ENCODE data around the gene TMEM267.
"Not testable (repeated sequence)": the region's sequence is repeated elsewhere in the genome, so short reads cannot be mapped to it uniquely, and the experiment has no call there.

TMEM267 gene

GRCh38 chr5:43461066-43461465 lies 22.6 kb downstream of the TMEM267 start:
- DNase-seq (ENCODE audit: low read depth in 3 of 3, low spot score in 1 of 3), result no peak

- no peak for DNase-seq (ENCODE audit: low read depth in 3 of 3, low spot score in 1 of 3)
Measured at GRCh38 chr5:43456556-43456955, 27.1 kb downstream of the TMEM267 start.

- not testable (repeated sequence) for DNase-seq (ENCODE audit: low read depth in 3 of 3, low spot score in 1 of 3)
Measured at GRCh38 chr5:43441575-43441974, 42.1 kb downstream of the TMEM267 start.

DNA sequence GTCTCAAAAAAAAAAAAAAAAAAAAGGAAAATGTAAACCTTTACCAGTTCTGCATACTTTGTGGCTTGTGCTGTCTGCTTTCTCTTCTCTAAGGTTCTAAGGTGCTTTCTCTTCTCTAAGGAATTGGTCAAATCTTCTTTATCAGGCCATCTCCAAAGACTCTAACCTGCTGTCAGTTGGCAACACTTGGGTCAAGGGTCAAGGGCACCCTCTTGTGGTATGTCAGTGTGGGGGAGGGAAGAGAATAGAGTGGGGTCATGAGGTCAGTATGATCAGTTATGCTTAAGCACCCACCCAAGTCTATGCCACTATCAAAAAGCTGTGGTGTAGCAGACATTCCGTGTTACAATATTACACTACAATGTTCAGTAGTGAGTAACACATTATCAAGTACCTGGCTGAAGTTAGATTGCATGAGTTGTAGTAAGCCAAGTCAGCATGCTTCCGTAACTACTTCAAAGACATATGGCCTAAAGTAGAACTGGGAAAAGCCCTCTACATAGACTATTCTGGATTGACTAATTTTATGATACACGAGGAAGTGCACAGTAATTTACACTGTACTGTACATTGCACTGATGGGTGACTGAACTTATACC lies 46.5 kb downstream of the TMEM267 start:
- DNase-seq (ENCODE audit: low read depth in 3 of 3, low spot score in 1 of 3), result no peak

GRCh38 chr5:43433382-43433781 lies 50.3 kb downstream of the TMEM267 start:
- no peak for DNase-seq (ENCODE audit: low read depth in 3 of 3, low spot score in 1 of 3)

DNA sequence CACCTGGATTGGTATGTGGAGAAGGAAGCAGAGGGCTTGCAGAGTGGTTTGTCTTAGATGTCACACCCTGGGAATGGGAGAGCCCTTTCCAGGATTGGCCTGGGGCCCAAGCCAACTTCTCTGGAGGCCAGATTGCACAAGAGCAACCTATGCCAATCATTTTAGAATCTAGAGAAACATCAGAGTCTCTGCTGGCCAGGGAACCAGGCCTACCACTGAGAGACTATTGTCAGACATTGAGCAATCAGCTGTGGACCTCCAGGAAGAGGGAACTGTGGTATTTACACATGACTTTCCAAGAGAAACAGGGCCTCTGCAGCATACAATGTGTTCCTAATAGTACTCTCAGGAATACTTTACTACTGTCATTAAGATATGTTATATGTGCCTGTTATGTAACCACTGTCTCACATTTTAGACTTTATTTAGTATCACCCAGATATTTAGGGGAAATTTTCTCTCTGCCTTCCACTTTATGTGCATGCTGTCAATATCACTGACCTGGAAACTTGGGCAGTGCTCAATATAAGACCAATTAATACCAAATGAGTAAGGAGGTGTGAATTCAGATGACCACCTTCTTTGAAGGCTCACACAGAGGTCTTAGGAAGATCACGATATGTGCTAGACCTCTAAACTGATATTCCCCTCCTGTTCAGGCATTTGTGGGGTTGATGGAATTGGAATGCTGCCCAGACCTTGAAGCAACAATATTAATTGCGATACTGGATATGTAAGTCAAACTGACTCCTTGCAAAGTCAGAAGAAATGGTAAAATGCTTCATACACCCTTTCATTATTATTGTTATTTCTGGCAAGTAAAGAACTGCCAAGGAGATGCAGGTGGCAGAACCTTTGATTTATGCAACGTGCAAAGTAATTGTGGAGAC lies 50.9 kb downstream of the TMEM267 start:
- no peak for DNase-seq (ENCODE audit: low read depth in 3 of 3, low spot score in 1 of 3)

DNA sequence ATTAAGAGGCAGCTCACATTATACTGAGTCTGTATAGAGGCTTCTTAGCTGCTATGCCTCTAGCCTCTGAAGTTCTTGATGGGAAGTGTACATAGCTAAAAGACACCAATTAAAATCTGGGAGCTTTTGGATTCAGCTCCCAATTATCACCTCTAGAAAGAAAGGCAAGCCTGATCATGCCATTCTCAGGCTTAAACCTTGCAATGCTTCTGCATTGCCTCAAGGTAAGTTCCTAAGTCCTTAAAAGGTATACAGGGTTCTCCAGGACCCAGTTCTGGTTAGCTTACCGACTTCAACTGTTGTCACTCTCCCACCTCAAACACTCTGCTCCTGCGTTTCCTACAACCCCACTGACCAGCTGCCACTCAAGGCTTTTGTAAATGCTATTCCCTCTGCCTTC lies 54.0 kb downstream of the TMEM267 start:
- DNase-seq (ENCODE audit: low read depth in 3 of 3, low spot score in 1 of 3), result no peak

DNA sequence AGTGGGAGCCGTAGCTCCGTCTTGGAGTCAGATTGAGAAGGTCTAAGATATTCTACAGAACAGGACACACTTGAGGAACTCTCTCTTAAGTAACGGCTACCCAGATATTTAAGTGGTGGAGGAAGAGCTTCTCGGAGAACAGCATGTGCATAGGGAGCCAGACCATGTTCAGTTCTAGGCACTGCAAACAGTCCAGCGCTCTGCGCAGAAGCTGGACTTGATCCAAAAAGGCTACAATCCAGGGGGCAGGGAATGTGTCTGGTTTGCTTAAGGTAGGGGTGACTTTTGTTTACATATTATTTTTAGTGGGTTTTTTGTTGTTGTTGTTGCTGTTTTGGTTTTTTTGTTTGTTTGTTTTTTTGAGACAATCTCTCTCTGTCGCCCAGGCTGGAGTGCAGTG lies 54.6 kb downstream of the TMEM267 start:
- DNase-seq (ENCODE audit: low read depth in 3 of 3, low spot score in 1 of 3), result no peak

GRCh38 chr5:43427306-43427705 lies 56.4 kb downstream of the TMEM267 start:
- DNase-seq (ENCODE audit: low read depth in 3 of 3, low spot score in 1 of 3), result no peak

- no peak for DNase-seq (ENCODE audit: low read depth in 3 of 3, low spot score in 1 of 3)
Measured at GRCh38 chr5:43425983-43426382, 57.7 kb downstream of the TMEM267 start.

- DNase-seq (ENCODE audit: low read depth in 3 of 3, low spot score in 1 of 3), result not testable (repeated sequence)
Measured at GRCh38 chr5:43423086-43423485, 60.6 kb downstream of the TMEM267 start.

DNA sequence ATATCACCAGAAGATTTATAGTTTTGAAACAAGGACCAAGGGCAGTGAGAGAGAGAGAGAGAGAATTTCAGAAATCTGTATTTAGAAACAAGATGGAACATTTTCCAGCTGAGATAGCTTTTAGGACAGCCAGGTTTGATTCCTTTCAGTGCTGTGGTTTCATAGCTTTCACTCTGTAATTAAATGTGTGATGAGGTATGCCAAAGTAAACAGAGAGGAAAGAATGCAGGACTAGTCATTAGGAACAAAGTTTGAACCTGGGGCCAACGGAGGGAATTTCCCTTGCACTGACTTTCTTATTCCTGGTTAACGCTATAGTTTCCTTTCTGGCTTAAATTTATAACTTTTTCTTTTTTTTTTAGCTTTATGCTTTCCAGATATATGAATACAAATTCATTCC lies 61.5 kb downstream of the TMEM267 start:
- DNase-seq (ENCODE audit: low read depth in 3 of 3, low spot score in 1 of 3), result no peak

DNA sequence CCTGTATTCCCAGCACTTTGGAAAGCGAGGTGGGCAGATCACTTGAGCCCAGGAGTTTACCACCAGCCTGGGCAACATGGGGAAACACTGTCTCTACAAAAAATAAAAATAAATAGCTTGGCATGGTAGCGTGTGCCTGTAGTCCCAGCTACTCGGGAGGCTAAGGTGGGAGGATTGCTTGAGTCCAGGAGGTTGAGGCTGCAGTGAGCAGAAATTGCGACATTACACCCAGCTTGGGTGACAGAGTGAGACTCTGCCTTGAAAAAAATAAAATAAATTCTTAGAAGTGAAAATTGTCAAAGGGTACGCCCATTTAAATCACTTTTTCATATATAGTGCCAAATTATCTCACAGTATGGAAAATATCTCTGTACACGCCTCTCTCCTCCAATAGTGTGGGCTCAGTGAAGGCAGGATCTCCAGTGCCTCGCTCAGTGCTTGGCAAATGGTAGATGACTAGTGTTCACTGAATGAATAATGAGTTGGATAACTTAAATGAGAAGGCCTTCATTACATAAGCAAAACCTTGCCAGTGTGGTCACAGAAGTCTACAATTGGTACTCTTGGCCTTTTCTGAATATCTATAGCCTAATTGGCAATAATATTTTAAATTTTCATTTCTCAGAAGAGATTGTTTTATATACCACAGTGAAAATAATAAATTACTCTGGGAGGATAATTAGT lies 62.1 kb downstream of the TMEM267 start:
- DNase-seq (ENCODE audit: low read depth in 3 of 3, low spot score in 1 of 3), result no peak

DNA sequence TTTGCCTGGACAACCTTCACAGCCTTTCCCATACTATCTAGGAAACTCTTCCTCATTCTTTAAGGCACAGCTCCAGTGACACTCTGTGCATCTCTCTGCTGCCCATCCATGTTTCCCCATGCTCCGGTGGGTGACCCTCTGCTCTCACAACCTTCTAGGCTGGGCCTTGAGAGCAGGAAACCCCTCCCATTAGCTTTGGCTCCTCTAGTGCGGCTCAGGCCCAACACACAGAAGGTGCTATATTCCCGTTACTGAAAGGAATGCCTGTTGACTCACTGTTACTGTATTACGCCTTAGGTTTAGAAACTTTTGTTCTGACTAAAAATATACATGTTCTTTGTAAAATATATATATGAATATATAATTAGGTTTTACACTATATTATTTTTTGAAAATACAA lies 63.4 kb downstream of the TMEM267 start:
- DNase-seq (ENCODE audit: low read depth in 3 of 3, low spot score in 1 of 3), result no peak

DNA sequence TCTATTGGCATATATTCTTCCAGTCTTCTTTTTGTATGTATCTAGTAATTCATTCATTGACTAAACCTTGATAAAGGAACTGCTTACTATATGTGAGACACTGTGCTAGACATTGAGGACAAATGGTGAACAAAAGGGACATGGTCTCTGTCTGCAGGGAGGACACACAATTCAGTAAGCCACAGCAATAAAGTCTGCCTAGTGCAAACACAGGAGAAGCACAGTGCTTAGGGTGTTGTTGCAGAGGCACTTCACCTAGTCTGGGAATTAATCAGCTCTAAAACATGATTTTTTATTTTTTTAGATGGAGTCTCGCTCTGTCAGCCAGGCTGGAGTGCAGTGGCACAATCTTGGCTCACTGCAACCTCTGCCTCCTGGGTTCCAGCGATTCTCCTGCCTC lies 65.1 kb downstream of the TMEM267 start:
- no peak for DNase-seq (ENCODE audit: low read depth in 3 of 3, low spot score in 1 of 3)

DNA sequence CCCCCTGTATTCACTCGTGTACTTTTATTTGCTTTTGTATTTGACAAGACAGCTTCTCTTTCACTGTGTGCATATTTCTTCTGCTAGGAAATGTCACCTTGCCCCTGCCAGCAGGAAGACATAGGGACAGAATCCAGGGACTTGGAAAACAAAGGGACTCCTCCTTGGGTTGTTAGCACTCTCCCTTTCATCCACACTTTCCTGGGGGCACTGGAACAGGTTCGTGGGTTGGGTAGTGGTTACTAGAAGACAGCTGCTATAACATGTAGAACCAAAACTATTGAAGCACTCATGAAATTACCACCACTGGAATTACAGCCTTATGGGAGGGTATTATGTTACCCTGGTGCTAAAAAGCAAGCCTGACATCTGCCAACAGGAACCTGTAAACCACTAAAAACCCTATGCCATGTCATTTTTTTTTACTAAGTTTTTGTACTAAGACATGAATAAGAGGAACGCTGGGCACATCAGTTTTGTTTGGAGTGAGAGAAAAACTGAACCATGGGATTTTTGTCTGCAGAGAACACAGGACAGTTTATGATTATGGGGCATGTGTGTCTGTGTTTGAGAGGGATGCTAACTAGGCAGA lies 66.8 kb downstream of the TMEM267 start:
- no peak for DNase-seq (ENCODE audit: low read depth in 3 of 3, low spot score in 1 of 3)

- DNase-seq (ENCODE audit: low read depth in 3 of 3, low spot score in 1 of 3), result no peak
Measured at GRCh38 chr5:43415935-43416802, 67.5 kb downstream of the TMEM267 start.

GRCh38 chr5:43413966-43414365 lies 69.7 kb downstream of the TMEM267 start:
- DNase-seq (ENCODE audit: low read depth in 3 of 3, low spot score in 1 of 3), result no peak

GRCh38 chr5:43412644-43413043 lies 71.0 kb downstream of the TMEM267 start:
- DNase-seq (ENCODE audit: low read depth in 3 of 3, low spot score in 1 of 3), result no peak

- no peak for DNase-seq (ENCODE audit: low read depth in 3 of 3, low spot score in 1 of 3)
Measured at GRCh38 chr5:43412156-43412555, 71.5 kb downstream of the TMEM267 start, which contains the start of gene CCL28. Gene CCL28, minus strand, starts transcription at chr5:43412391. Its CDS starts 75 bp downstream, at chr5:43412316.

GRCh38 chr5:43411495-43411894 lies 72.2 kb downstream of the TMEM267 start:
- DNase-seq (ENCODE audit: low read depth in 3 of 3, low spot score in 1 of 3), result no peak
